Measurements from ENCODE around the gene ASPDH.
"Not testable (repeated sequence)": the region's sequence is repeated elsewhere in the genome, so short reads cannot be mapped to it uniquely, and the experiment has no call there.

ASPDH gene

GRCh38 chr19:50476224-50476906 lies 37.3 kb downstream of the ASPDH start, which contains the start of the genes EMC10 and GARIN5A:
Gene EMC10 (plus strand): TSS chr19:50476507. CDS start chr19:50476545, 38 bp downstream.
Gene GARIN5A (minus strand): TSS chr19:50476848. CDS start chr19:50476388, 460 bp downstream.
- peak; percentile 90 for DNase-seq

GRCh38 chr19:50475736-50476223 lies 37.9 kb downstream of the ASPDH start:
- no peak for DNase-seq

DNA sequence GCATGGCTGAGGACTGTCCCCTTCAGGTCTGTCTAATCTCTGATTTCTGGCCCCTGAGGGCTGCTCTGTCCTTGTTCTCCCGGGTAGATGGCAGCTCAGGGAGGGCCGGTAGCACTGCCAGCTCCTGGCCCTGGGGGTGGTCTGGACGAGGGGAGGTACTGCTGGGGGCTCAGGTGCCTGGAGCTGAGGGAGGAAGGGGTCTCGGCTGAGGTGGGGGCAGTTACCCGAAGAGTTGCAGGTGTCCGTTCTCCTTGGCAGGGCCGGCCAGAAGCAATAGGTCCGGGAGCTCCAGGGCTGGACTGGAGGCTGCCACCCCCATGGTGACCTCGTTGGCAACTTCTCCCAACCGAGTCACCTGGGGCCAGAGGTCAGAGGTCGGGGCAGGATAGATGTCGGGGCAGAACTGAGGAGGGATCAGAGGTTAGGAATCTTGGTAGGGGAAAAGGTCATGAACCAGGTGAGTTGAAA lies 38.6 kb downstream of the ASPDH start:
- DNase-seq = no peak

DNA sequence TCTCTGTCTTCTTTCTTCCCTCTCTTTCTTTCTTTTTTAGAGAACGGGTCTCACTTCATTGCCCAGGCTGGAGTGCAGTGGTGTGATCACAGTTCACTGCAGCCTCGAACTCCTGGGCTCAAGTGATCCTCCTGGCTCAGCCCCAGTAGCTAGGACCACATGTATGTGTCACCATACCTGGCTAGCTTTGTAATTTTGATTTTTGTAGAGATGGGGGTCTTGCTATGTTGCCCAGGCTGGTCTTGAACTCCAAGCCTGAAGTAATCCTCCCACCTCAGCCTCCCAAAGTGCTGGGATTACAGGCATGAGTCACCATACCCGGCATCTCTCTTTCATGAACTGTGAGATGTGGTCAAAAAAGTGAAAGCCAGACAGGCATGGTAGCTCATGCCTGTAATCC lies 40.4 kb downstream of the ASPDH start:
- not testable (repeated sequence) for DNase-seq

DNA sequence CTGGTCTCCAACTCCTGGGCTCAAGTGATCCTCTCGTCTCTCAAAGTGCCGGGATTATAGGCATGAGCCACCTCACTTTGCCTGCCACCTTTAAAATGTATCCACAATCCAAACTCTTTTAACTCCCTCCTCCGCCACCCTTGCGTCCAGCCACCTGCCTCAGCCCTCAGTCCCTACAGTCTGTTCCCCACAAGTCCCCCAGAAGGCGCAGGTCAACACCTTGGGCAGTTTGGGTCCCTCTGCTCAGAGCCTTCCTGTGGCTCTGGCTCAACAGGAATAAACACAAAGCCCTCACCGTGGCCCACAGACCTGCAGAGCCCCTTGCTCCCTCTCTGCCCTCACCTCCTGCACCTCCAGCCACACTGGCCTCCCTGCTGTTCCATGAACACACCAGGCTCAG lies 44.9 kb downstream of the ASPDH start:
- no peak for DNase-seq

GRCh38 chr19:50467566-50467965 lies 46.1 kb downstream of the ASPDH start:
- no peak for DNase-seq

GRCh38 chr19:50466706-50467039 lies 47.0 kb downstream of the ASPDH start:
- DNase-seq = no peak

DNA sequence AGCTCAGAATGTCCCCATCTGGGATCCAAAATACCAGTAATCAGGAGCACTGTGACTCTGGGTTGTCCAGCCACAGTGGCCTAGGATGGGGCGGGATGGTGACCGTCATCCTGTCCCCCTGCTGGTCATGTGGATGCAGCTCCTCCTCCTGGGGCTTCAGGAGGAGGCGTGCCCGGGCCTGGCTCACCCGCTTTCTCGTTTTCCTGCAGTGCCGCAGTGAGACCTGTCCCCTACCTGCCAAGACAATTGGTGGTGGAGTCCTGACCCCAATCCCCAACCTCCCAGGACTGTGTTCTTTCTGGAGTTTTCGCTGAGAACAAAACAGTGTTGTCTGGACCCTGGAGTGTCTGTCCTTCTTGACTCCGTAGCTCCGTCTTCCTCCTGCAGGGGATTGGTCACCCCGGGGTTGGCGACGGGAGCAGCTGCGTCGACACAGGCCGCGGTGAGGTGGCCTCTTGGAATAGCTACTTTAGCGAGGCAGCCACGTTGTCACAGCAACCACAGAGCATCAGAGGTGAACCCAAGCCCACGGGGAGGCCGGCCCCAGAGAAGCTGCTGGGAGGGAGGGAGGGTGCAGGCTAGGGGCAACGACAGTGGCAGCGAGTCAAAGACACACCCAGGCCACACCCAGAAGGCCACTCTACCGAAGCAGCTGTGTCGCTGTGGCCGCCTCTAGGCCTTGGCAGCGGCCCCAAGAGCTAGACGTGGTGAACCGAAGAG lies 47.6 kb downstream of the ASPDH start:
- DNase-seq = no peak

GRCh38 chr19:50465000-50465399 lies 48.7 kb downstream of the ASPDH start:
- no peak for DNase-seq

DNA sequence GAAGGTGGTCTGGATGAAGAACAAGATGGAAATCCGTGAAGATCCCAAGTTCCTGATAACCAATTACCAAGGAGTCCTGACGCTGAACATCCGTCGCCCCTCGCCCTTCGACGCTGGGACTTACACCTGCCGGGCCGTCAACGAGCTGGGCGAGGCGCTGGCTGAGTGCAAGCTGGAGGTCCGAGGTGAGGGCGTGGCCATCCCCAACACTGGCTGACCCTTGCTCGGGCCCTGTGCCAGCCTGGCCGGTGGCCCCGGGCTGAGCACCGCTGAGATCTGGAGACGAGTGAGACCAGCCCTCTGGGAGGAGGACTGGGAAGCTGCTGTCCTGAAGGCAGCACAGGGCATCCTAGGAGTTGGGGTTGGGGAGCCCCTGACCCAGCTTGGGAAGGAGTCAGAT lies 49.4 kb downstream of the ASPDH start:
- no peak for DNase-seq

GRCh38 chr19:50462970-50463369 lies 50.7 kb downstream of the ASPDH start:
- no peak for DNase-seq

All from CD4-positive, alpha-beta T cell treated with Interleukin-4 for 4 hours (primary cell).